AG09319 (cell line): ENCODE measurements around the gene ADGRD2.

Source experiments
- DNase-seq: peaks from one replicate; pipeline ENCODE4 v3.0.0-alpha.2; 2010; ENCODE audit warnings: low read depth; ENCODE audit errors: extremely low read depth
- CTCF ChIP-seq: IDR thresholded peaks from 2 replicates; pipeline ENCODE4 v1.5.1; 2011; ENCODE audit warnings: low read depth, mild to moderate bottlenecking, inconsistent platforms, low read length, moderate library complexity

Gene ADGRD2

GRCh38 chr9:124470306-124470705 is 20.1 kb downstream of the ADGRD2 start:
- TF ChIP-seq CTCF, result no peak
- DNase-seq, result no peak

DNA sequence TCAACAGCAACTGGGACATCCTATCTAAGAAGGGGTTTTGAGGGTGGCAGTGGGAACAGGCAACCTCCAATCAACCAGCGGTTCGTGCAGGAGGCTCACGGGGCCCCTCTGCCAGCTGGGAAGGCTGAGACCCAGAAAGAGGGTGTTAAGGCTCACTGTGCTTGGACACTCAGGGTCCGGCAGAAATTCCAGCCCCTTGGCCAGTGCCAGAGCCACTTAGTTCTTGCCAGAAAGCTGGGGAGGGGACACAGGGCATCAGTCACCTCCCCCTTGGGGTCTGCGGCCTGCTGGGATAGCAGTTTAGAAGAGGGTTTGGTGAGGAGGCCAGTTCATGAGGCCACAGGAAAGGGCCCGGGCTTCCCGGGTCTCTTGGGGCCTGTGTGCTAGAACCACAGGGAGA is 20.5 kb downstream of the ADGRD2 start:
- no peak for TF ChIP-seq CTCF
- DNase-seq, result no peak

DNA sequence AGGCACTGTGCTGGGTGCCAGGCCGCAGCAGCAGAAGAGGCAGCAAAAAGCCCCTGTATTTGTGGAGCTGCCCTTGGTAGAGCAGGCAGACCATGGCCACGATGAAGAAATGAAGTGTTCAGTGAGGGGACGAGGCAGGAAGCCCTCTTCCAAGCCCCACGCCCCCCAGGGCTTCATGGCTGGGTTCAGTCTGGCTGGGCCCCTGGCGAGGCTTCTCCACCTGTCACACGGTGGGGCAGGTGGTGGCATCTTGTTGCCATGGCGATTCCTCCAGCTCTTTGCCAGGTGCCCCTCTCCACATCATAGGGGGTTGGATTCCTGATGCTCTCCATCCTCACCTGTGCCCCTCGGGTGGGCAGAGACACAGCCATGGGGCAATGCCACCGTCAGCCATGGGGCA is 21.5 kb downstream of the ADGRD2 start:
- DNase-seq, result no peak
- no peak for TF ChIP-seq CTCF

- no peak for TF ChIP-seq CTCF
- DNase-seq, result no peak
These were observed 22.5 kb downstream of the ADGRD2 start for GRCh38 chr9:124472770-124473169.

- TF ChIP-seq CTCF, result no peak
- no peak for DNase-seq
These were observed 23.1 kb downstream of the ADGRD2 start for GRCh38 chr9:124473310-124473709.

DNA sequence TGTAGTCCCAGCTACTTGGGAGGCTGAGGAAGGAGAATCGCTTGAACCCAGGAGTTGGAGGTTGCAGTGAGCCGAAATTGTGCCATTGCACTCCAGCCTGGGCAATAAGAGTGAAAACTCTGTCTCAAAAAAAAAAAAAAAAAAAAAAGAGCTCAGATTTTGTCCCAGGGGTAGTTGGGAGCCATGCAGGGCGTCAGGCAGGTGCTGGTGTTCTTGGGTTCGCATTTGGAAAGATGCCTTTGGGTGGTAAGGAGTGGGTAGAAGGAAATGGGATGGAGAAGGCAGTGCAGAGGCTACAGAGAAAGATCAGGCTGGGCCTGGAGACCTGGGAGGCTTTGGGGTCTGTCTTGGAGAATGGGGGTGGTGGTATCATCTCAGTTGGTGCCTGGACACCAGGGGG is 23.9 kb downstream of the ADGRD2 start:
- TF ChIP-seq CTCF, result no peak
- no peak for DNase-seq

DNA sequence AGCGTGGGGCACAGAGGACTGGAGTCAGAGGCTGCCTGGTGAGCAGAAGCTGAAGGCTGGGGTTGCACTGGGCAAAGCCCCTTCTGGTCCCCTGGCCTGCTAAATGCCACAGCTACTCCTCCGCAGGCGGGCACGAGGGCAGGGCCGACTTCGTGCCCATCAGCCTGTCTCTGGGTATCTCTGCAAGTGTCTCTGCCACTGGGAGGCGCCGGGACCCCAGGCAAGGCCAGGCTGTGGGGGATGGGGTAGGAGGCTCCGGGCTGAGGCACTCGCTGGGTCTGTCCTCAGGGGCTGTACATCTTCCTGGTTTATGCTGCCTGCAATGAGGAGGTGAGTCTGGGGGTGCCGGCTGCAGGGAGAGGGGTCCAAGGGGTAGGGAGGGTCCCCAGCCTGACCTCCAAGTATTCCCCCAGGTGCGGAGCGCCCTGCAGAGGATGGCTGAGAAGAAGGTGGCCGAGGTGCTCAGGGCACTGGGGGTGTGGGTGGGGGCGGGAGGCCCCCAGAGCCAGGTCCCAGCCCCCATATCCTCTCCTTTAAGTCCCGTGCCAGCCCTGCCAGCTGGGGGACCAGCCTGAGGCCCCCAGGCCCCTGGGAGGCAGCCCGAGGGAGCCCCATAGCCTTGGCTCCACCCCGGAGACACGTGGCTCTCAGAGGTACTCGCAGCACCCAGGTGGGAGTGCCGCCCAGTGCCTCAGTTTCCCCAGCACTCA is 25.1 kb downstream of the ADGRD2 start:
- DNase-seq, result no peak
- no peak for TF ChIP-seq CTCF
